ENCODE data around the gene EPHB2.

Gene EPHB2

GRCh38 chr1:22884806-22885530 is 174.3 kb downstream of the EPHB2 start:
- DNase-seq (ENCODE audit: low read depth), result peak; percentile 5

- no peak for DNase-seq (ENCODE audit: low read depth)
These were observed 175.6 kb downstream of the EPHB2 start for GRCh38 chr1:22886211-22886610.

- no peak for DNase-seq (ENCODE audit: low read depth)
These were observed 176.9 kb downstream of the EPHB2 start for GRCh38 chr1:22887491-22887890.

- DNase-seq (ENCODE audit: low read depth), result no peak
These were observed 177.9 kb downstream of the EPHB2 start for GRCh38 chr1:22888320-22889075.

DNA sequence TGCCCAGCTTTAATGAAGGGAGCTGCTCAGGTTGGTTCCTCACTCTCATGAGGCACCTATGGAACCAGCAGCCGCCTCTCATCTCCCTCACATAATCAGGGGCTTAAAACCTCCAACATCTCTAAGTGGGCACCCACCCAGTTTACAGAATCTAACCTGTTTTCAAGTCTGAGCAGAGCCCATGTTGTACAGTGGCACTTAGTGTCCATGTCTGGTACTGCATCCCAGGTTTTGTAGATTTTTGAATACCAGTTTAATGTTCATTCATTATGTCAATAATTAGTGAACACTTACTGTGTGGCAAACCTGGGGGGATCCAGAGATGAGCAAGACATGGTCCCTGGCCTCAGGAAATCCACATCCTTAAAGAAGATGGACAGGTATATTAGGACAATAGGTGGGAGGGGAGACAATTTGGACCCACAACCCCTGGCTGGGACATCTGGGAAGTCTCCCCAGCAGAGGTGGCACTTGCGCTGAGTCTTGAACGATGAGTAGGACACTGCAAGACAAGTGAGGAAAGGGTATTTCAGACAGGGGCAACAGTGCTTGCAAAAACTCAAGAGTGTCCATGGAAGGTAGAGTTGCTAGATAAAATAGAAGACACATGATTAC is 178.7 kb downstream of the EPHB2 start:
- DNase-seq (ENCODE audit: low read depth), result no peak

DNA sequence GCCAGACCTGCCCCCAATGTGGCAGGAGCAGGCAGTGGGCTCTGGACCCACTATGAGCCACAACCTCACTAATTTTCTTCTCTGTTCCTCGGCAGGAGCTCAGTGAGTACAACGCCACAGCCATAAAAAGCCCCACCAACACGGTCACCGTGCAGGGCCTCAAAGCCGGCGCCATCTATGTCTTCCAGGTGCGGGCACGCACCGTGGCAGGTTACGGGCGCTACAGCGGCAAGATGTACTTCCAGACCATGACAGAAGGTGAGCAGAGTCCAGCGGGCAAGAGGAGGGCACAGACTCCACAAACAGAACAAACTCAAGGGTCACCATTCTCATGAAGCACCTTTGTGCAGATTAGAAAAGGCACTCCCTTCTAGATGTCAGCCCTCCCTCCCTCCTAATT is 182.2 kb downstream of the EPHB2 start:
- no peak for DNase-seq (ENCODE audit: low read depth)

DNA sequence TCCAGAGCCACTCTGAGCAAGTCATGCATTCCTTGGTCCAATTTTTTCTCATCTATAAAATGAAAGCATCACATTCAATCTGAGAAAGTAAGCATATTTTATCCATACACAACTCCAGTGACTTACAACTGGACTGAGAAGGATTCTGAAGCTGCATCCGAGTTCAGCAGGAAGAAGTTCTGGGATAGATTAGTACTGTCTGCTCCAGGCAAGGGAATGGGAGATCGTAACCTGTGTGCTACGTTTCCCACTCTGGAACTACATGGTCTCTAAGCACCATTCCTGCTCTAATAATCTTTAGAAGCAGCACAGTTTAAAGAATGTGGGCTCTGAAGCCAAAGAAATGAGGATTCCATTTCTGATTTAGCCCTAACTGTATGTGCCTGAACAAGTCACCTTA is 182.7 kb downstream of the EPHB2 start:
- DNase-seq (ENCODE audit: low read depth), result no peak

DNA sequence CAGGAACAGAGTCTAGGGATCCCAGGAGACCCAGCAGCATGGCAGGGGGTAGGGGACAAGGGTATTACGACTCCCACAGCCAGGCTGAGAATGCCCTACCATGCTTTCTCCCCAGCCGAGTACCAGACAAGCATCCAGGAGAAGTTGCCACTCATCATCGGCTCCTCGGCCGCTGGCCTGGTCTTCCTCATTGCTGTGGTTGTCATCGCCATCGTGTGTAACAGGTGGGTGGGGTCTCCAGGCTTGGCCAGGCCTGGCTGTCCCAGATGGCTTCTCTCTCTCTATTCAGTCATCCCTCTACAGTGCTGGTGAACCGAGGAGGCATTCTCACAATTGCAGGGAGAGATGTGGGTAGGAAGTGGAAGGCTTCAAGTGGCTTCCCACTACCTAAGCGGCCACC is 184.7 kb downstream of the EPHB2 start:
- DNase-seq (ENCODE audit: low read depth), result no peak

GRCh38 chr1:22896184-22896583 is 185.5 kb downstream of the EPHB2 start:
- DNase-seq (ENCODE audit: low read depth), result no peak

- no peak for DNase-seq (ENCODE audit: low read depth)
These were observed 189.8 kb downstream of the EPHB2 start for GRCh38 chr1:22900451-22900850.

- no peak for DNase-seq (ENCODE audit: low read depth)
These were observed 192.5 kb downstream of the EPHB2 start for GRCh38 chr1:22903113-22903512.

DNA sequence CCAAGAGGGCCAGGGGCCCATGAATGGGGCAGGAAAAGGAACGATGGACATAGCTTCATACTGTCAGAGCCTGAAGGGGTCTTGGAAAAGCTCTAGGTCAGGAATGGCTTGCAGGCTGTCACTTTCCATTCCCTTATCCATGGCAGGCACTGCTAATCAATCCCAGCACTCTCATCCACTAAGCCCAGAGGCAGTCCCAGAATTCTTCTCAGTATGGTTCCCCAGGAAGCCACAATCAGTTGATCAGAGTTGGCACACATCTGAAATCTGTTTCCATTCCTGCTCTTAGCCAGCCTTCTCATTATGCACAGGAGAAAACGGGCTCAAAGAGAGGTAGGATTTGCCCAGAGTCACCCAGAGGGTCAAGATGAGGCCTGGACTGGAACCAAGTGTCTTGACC is 196.3 kb downstream of the EPHB2 start:
- DNase-seq (ENCODE audit: low read depth), result no peak

DNA sequence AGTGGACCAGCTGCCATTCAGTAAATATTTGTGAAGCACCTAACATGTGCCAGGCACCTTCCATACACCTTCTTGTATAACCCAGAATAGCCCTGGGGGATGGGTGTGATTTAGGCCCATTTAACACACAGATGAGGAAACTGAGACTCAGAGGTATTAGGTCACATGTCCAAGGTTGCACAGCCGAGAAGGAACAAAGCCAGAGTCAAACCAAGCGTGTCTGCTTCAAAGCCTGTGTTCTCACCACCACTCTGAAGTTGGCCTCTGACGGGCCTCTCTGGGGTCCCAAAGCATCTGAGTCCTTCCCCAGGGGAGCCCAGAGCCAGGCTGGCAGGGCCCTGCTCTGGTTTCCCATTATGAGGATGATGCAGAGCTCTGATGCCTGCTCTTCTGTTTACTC is 196.9 kb downstream of the EPHB2 start:
- no peak for DNase-seq (ENCODE audit: low read depth)

- no peak for DNase-seq (ENCODE audit: low read depth)
These were observed 198.3 kb downstream of the EPHB2 start for GRCh38 chr1:22908880-22909426.

- no peak for DNase-seq (ENCODE audit: low read depth)
These were observed 199.6 kb downstream of the EPHB2 start for GRCh38 chr1:22910286-22910685.

GRCh38 chr1:22910986-22911651 is 200.5 kb downstream of the EPHB2 start:
- no peak for DNase-seq (ENCODE audit: low read depth)

GRCh38 chr1:22912311-22912710 is 201.7 kb downstream of the EPHB2 start:
- DNase-seq (ENCODE audit: low read depth), result no peak

DNA sequence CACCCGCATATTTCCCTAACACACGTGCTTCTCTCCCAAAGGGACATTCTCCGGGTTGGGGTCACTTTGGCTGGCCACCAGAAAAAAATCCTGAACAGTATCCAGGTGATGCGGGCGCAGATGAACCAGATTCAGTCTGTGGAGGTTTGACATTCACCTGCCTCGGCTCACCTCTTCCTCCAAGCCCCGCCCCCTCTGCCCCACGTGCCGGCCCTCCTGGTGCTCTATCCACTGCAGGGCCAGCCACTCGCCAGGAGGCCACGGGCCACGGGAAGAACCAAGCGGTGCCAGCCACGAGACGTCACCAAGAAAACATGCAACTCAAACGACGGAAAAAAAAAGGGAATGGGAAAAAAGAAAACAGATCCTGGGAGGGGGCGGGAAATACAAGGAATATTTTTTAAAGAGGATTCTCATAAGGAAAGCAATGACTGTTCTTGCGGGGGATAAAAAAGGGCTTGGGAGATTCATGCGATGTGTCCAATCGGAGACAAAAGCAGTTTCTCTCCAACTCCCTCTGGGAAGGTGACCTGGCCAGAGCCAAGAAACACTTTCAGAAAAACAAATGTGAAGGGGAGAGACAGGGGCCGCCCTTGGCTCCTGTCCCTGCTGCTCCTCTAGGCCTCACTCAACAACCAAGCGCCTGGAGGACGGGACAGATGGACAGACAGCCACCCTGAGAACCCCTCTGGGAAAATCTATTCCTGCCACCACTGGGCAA is 202.9 kb downstream of the EPHB2 start:
- no peak for DNase-seq (ENCODE audit: low read depth)

DNA sequence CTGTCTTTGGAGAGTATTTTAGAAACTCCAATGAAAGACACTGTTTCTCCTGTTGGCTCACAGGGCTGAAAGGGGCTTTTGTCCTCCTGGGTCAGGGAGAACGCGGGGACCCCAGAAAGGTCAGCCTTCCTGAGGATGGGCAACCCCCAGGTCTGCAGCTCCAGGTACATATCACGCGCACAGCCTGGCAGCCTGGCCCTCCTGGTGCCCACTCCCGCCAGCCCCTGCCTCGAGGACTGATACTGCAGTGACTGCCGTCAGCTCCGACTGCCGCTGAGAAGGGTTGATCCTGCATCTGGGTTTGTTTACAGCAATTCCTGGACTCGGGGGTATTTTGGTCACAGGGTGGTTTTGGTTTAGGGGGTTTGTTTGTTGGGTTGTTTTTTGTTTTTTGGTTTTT is 203.5 kb downstream of the EPHB2 start:
- no peak for DNase-seq (ENCODE audit: low read depth)

DNA sequence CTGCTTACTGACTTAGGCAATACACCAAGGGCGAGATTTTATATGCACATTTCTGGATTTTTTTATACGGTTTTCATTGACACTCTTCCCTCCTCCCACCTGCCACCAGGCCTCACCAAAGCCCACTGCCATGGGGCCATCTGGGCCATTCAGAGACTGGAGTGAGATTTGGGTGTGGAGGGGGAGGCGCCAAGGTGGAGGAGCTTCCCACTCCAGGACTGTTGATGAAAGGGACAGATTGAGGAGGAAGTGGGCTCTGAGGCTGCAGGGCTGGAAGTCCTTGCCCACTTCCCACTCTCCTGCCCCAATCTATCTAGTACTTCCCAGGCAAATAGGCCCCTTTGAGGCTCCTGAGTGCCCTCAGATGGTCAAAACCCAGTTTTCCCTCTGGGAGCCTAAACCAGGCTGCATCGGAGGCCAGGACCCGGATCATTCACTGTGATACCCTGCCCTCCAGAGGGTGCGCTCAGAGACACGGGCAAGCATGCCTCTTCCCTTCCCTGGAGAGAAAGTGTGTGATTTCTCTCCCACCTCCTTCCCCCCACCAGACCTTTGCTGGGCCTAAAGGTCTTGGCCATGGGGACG is 204.1 kb downstream of the EPHB2 start:
- DNase-seq (ENCODE audit: low read depth), result no peak

- no peak for DNase-seq (ENCODE audit: low read depth)
These were observed 204.6 kb downstream of the EPHB2 start for GRCh38 chr1:22915231-22915630.
